ENCODE results near the gene MEPCE. TPM values are rescaled to one million over a fixed set of nuclear protein-coding genes. Genes with fewer than 3 reads are reported as not detected.

Gene MEPCE
- total and polyA plus RNA-seq, 9 of the 15 experiments (the other 6 are each of a cell fraction or from before 2014, with no cell fraction given) = 10.9 to 76.3 (median 44.1) TPM

- TF ChIP-seq ZBTB40 (IDR thresholded peaks at IDR 0.05) (peak; percentile 65), ZBTB40 (CRISPR knock-in tag; IDR thresholded peaks at IDR 0.05) (no peak), SMC3 (conservative IDR thresholded peaks at IDR 0.05; ENCODE audit: insufficient read depth, low read depth, low read length) (peak; percentile 82), ZNF324 (CRISPR knock-in tag; IDR thresholded peaks at IDR 0.05) (no peak), ZNF263 (CRISPR knock-in tag; IDR thresholded peaks at IDR 0.05; ENCODE audit: borderline replicate concordance) (peak; percentile 88), CTBP1 (IDR thresholded peaks at IDR 0.05; ENCODE audit: borderline replicate concordance) (peak; percentile 66; the same call in 1 of the 2 replicates), KDM5B (IDR thresholded peaks at IDR 0.05; ENCODE audit: insufficient replicate concordance, low read depth, low read length) (no peak), RB1 (IDR thresholded peaks at IDR 0.05; ENCODE audit: low read depth) (peak; percentile 64; the same call in 1 of the 2 replicates), L3MBTL2 (IDR thresholded peaks at IDR 0.05) (peak; percentile 44; the same call in 1 of the 2 replicates), TAF9B (IDR thresholded peaks at IDR 0.05; ENCODE audit: partially characterized antibody) (no peak), ZBTB2 (IDR thresholded peaks at IDR 0.05) (no peak), ATF7 (IDR thresholded peaks at IDR 0.05) (peak; percentile 49), ATF1 (CRISPR knock-in tag; IDR thresholded peaks at IDR 0.05) (peak; percentile 71), ATF1 (tag; IDR thresholded peaks at IDR 0.05) (peak; percentile 91), NBN (IDR thresholded peaks at IDR 0.05; ENCODE audit: low read depth) (0 out of 2 replicates have a peak, but pooled peaks have one; percentile 35), SFPQ (IDR thresholded peaks at IDR 0.05; ENCODE audit: low read depth, low read length) (no peak), ZFP36 (IDR thresholded peaks at IDR 0.05; ENCODE audit: low read depth, low read length, partially characterized antibody) (peak; percentile 33), ARNT (IDR thresholded peaks at IDR 0.05) (0 out of 4 replicates have a peak, but pooled peaks of 1 of the 2 experiments have one; percentile 41)
These were observed 29.0 kb upstream of the MEPCE start (continued) for GRCh38 chr7:100400656-100401055.
